Choroid plexus epithelial cell (primary cell): ENCODE measurements around the gene CHMP4B.

Source experiments
- DNase-seq: peaks from one replicate; pipeline ENCODE4 v3.0.0-alpha.2; 2010; ENCODE audit warnings: low read depth
- H3K4me3 ChIP-seq: 2 replicates; pipeline ENCODE4 v1.5.1; 2011; ENCODE audit warnings: low read depth, mild to moderate bottlenecking, control low read depth, low read length, moderate library complexity
- TF ChIP-seq, protein P1 (sequence below): conservative IDR thresholded peaks from 2 replicates; pipeline ENCODE4 v1.5.1; 2011; ENCODE audit warnings: low read depth, mild to moderate bottlenecking, control low read depth, inconsistent platforms, low read length, moderate library complexity

The CHMP4B gene

DNA sequence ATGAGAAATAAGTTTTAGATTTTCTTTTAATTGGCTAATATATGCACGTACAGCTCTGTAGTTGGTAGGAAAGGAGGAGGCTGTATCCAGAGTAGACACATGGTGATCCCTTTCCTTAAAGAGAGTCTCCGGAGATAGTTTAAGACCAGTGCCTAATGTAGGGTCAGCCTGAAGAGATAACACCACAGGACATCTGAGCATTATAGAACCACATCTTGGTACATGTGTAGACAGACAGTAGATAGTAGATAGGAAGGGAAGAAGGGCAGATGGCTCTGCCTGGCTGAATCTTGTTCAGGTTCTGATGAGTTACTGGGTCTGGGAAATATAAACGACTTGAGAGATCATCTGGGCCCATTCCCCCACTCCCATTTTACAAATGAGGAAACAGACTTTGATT lies 18.5 kb downstream of the CHMP4B start:
- no peak overlapping the region for H3K4me3 ChIP-seq
- TF ChIP-seq, protein P1, sequence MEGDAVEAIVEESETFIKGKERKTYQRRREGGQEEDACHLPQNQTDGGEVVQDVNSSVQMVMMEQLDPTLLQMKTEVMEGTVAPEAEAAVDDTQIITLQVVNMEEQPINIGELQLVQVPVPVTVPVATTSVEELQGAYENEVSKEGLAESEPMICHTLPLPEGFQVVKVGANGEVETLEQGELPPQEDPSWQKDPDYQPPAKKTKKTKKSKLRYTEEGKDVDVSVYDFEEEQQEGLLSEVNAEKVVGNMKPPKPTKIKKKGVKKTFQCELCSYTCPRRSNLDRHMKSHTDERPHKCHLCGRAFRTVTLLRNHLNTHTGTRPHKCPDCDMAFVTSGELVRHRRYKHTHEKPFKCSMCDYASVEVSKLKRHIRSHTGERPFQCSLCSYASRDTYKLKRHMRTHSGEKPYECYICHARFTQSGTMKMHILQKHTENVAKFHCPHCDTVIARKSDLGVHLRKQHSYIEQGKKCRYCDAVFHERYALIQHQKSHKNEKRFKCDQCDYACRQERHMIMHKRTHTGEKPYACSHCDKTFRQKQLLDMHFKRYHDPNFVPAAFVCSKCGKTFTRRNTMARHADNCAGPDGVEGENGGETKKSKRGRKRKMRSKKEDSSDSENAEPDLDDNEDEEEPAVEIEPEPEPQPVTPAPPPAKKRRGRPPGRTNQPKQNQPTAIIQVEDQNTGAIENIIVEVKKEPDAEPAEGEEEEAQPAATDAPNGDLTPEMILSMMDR, result no peak
- DNase-seq, result no peak

DNA sequence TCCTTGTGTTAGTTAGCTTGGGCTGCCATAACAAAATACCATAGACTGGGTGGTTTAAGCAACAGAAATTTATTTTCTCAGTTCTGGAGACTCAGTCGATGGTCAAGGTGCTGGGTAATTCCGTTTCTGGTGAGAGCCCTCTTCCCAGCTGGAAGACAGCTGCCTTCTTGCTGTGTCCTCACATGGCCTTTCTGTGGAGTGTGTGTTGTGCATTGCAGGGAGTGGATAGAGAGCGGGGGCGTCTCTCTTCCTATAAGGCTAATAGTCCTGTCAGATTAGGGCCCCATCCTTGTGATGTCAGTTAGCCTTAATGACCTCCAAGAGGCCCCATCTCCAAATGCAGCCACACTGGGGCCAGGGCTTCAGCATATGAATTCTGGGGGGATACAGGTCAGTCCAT lies 19.2 kb downstream of the CHMP4B start:
- DNase-seq, result peak; percentile 58
- TF ChIP-seq, protein P1, result no peak
- no peak overlapping the region for H3K4me3 ChIP-seq

DNA sequence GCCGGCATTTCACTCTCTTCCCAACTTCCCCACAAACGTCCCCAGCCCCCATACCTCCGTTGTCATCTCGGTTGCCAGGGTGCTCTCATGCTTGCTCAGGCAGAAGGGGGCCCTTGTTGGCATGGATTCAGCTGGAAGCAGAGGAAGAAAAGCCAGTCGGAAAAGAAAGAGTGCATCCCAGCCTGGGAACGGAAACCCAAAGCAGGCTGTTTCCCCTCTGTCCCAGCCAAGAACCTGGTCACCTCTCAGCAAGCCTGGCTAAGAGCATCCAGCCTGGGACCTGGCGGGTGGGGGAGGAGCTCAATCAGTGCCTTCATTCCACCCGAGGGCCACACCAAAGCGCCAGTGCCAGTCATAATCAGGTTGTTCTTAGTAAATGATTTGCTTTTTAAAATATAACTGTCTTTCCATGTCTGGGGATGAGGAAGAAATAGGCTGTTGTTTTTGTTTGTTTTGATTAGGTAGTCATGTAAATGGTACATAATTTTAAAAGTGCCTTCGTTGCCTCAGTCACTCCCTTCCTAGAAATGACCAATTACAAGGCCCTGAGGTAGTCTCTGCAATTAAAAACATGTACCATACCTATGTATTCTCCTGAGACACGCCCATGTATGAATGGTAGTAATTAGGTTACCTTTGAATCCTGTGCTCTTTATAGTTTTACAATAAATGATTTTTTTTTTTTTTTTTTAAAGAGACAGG lies 21.1 kb downstream of the CHMP4B start:
- TF ChIP-seq, protein P1, result no peak
- H3K4me3 ChIP-seq, result no peak overlapping the region

DNA sequence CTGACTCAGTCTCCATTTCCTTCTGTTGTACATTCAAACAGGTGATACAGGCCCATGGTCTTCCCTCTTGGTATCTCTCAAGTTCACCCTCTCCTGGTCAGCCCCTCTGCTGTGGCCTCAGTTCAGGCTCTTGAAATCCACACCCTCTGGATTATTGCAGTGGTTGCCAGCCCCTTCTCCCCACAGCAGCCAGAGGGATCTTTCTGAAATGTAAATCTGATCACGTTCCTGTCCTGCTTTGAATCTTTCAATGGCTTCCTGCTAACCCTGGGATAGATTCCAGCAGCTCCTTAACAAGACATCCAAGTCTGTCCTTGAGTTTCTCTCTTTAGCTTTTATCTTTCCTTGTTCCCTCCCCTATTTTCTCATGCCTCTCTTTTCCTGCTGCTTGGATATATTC lies 22.2 kb downstream of the CHMP4B start:
- H3K4me3 ChIP-seq, result no peak overlapping the region

More for the DNA sequence above, 21.1 kb downstream of the CHMP4B start:
- DNase-seq, result peak; percentile 40

DNA sequence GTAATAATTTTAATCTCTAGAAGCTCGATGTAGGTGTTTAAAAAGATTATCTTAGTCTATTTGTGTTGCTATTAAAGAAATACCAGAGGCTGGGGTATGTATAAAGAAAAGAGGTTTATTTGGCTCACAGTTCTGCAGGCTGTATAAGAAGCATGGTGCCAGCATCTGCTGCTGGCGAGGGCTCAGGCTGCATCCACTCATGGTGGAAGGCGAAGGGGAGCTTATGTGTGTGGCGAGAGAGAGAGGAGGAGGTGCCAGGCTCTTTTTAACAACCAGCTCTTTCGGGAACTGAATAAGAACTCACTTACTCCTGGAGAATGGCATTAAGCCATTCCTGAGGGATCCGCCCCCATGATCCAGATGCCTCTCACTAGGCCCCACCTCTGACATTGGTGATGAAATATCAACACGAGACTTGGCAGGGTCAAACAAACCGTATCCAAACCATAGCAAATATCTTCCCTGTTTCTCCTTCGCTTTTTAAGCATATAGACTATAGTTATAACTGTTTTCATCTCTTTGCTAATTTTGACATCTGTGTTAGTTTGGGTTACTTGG lies 24.5 kb downstream of the CHMP4B start:
- H3K4me3 ChIP-seq, result no peak overlapping the region
- TF ChIP-seq, protein P1, result no peak
- DNase-seq, result no peak

More for the DNA sequence above, 22.2 kb downstream of the CHMP4B start:
- TF ChIP-seq, protein P1, result no peak
- DNase-seq, result no peak

DNA sequence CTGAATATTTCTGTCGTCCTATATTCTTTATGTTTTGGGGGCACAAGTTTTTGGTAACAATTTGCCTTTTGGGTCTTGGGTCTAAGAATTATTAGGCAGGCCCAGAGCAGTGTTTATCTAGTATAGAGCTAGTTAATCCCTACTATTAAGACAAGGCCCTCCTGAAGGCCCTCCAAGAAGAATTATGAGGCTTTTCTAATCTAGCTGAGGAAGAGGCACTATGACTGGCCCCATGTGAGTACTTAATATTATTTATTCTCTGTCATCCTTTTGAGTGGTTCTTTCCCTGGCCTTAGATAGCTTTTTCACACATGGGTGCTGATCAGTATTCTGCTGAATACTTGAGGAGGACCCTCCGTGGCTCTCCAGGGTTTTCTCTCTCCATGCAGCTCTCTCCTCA lies 25.1 kb downstream of the CHMP4B start:
- DNase-seq, result no peak
- TF ChIP-seq, protein P1, result no peak
- no peak overlapping the region for H3K4me3 ChIP-seq
